HG03280 (cell line): ENCODE data around the gene KDM2A.
"Not testable (repeated sequence)": the region's sequence is repeated elsewhere in the genome, so short reads cannot be mapped to it uniquely, and the experiment has no call there.

ENCODE experiments used
- ATAC-seq: cut with Tn5 transposase; IDR thresholded peaks from one replicate; pipeline ENCODE4 v1.9.1; 2021; ENCODE audit warnings: mild to moderate bottlenecking, moderate library complexity; ENCODE audit not compliant: unreplicated experiment

The KDM2A gene

DNA sequence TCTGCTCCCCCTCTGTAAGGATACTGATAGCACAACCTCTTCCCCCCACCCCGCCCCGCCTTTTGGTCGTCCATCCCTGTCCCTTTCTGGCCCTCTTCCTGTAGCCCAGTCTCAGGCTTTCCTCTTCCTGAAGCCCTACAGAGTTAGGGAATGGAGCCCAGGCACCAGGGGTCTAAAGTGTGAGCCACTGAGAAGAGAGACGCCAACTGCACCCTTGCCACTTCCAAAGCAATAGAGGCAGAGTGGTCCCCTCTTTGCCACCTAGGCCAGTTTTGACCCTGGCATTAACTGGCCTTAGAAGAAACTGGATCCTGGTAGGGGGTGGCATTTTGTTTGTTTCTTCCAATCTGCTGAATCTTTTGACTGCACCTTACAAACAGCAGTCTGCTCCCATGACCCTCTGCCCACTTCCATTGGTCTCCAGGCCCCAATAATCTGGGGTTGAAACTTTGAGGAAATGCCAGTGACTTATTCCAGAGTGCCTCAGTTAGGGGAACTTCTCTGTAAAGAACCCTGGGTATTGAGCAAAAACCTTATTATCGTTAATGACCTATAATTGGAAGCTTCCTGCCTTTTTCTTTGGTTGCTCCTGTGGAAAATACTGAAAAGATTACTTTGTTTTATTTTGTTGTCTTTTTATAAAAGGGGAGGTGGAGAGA is 137.5 kb downstream of the KDM2A start:
- ATAC-seq: no peak

- no peak for ATAC-seq
These were observed 141.3 kb downstream of the KDM2A start for GRCh38 chr11:67260406-67260805.

- not testable (repeated sequence) for ATAC-seq
These were observed 142.0 kb downstream of the KDM2A start for GRCh38 chr11:67260885-67261639.

DNA sequence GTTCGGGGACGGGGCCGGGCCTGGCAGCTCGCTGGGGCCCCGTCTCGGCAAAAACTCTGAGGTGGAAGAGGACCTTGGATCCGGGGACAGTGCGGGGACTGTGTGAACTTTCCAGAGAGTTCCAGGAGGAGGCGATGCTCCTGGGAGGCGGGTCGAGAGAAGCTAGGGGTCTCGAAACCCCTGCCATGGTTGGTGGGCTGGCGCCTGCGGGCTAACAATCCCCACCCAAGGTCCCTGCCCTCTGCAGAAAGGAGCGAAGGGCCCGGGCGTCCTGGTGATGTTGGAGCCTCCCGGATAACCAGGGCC is 142.5 kb downstream of the KDM2A start:
- no peak for ATAC-seq

DNA sequence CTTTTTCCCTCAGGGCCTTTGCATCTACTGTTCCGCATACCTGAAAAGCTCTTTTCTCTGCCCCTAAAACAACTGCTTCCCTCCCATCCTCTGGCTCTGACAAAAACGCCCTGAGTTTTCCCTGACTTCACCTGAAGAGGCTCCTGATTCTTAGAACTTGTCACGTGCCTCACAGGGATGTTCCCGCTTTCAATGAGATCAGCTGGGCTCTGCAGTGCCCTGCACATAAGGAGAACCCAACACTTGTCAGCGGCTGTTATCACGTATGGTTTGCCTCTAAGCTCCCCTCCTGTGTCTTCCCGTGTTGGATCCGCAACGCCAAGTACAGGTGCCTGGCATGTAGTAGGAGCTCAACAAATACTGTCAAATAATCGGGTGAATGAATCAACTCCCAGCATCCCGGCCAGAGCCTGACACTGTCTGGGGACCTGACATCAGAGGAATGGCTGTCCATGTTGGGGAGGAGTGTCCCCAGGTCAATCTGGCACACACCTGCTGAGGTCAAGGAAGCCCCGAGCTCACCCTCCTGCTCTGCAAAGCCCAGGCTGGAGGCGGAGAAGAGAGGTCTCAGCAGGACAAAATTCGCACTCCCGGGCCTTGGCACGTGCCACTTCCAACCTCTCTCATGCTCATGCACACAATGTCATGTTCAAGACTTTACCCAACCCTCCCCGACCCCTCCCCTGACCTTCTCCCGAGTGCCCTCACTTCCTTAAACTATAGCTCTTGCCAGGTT is 143.1 kb downstream of the KDM2A start:
- ATAC-seq: no peak

GRCh38 chr11:67262731-67263675 is 143.9 kb downstream of the KDM2A start:
- ATAC-seq: no peak

DNA sequence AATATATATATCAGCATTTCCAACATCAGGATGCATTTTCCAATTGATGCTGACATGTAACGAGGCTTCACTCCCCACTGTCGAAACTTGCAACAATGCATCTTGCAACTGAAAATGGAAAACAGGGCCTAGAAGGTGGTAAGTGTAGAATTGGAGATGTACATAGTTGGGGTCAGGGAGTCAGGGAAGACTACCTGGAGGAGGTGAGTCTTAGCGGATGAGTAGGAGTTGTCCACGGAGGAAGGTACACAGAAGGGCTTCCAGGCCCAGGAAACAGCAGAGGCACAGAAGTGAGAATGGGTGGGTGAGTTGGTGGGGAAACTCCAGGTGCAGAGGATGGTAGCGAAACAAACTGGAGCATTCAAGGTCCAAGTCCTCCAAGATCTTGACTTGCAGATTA is 145.2 kb downstream of the KDM2A start:
- ATAC-seq: no peak

DNA sequence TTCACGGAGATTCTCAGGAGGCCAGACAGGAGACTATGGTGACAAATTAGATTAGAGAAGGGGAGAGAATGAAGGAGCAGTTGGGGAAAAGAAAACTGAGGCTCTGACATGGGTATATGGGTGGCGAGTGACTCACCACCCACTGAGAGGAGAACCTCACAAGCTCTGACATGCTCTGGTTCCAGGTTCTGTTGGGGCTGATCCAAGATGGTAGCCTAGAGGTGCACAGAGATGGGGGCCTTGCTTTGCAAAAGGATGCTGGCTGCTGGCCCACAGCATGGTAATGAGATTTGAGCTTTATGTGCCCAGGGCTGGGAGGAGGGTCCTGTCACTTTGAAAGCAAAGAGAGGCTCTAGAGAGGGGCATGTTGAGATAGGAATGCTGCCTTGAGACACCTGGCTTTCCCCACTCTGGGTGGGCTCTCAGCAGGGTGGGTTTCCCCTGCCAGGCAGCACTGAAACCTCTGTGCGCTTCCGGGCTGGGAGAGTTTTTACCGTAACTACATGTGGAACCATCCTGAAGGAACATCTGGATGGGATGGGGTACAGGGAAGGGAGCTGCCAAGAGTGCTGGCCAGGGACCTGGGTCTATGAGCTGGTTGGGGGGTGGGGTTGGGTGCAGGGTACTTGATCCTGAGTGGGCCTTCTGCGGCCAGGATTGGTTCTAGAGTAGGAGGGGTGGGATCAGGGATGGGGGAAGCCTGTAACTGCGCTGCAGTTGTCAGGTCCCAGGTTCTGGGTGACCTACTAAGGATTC is 146.0 kb downstream of the KDM2A start:
- ATAC-seq: no peak

DNA sequence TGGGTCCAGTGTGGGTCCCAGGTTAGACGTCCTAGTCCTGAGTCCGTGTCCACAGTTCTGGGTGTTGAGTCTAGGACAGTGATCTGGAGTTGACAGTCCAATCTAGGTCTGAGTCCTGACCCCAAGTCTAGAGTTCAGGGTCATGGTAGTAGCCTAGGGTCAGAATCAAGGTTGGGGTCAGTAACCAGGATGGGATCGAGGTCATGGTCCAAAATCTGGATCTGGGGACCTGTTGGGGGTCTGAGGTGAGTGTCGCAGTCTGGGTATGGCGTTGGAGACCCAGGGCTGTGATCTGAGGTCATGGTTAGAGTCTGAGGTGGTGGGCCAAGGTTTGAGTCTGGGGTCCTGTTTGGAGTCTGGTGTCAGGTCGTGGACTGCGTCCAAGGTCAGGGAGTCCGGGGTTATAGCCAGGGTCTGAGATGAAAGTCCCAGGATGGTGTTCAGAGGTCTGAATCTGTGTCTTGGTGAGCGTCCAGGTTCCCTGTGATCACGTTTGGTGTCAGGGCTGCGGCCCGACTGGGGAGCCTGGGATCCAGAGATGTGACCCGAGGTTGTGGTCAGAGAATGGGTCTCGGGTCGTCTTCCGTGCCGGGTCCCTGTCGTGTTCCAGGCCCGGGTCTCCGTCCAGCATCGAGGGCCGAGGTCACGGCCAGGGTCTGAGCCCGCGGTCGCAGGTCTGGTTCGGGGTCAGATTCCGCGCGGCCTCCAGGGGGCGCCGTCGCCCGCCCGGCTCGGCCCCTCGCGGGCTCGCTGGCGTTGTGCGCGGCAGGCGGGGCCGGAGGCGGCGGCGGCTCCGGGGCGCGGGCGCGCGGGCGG is 146.8 kb downstream of the KDM2A start:
- peak; percentile 61 for ATAC-seq

DNA sequence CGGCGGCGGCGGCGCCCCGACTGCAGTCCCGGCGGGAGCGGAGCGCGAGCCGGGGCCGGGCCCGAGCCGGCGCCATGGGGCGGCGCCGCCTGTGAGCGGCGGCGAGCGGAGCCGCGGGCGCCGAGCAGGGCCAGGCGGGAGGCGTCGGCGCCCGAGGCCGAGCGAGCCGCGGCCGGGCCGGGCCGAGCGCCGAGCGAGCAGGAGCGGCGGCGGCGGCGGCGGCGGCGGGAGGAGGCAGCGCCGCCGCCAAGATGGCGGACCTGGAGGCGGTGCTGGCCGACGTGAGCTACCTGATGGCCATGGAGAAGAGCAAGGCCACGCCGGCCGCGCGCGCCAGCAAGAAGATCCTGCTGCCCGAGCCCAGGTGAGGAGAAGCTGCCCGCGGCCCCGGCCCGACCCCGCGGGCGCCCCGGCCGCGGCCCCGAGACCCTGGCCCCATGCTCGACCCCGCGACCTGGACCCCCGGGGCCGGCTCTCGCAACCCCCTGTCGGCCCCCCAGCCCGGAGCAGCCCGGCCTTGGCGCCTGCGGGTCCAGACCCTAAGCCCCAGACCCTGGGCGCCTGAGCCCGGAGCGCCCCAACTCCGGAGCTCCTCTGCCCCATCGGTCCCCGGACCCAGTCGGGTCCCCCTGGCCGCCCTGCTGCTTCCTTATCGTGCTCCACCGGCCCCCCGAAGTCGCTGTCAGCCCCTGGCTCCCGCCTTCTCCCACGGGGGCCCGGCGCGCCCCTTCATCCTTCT is 147.6 kb downstream of the KDM2A start, which contains the start of gene GRK2:
Gene GRK2, plus strand, starts transcription at position 25 of the 739 bp plus-strand sequence. Its CDS starts 227 bp downstream, at position 252.
- peak; percentile 32 for ATAC-seq

DNA sequence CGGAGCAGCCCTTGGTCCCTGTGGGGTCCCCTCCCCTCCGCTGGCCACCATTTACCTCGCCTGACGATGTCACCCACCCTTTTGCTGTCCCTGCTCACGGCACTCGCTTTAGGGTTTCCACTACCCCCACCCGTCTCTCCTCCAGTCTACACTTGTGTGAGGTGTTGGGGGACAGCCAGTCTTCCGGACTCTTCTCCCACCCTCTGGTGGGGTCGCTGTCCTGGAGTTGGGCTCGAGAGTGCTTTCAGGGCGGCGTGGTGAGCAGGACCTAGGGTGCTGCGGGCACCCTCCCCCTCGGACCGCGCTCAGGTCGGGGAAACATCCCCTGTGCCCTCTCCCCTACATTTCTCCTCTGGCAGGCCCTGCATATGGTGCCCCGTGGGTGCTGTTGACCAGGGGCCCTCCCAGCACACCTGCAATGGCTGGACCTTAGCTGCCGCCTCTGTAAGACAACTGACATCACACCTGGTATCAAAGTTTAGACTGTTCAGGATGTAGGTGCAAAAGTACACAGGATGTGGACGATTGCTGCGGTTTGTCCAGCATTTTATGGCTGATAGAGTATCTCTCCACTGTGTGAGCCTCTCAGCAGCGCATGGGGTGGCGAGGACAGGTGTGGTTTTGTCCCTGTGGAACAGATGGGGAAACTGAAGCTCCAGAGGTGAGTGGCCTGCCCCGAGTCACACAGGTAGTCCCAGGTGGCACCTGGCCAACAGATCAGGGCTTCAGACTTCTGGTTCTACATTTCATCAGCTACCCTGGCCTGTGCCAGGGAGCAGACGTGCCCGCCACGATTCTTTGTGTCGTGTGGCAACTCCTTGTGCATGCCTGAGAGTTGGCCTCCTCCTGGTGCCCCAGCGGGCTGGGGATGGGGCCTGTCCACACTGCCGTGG is 148.4 kb downstream of the KDM2A start:
- no peak for ATAC-seq

- ATAC-seq: peak; percentile 38
These were observed 149.3 kb downstream of the KDM2A start for GRCh38 chr11:67268081-67268961.

- ATAC-seq: no peak
These were observed 149.9 kb downstream of the KDM2A start for GRCh38 chr11:67268962-67269268.

DNA sequence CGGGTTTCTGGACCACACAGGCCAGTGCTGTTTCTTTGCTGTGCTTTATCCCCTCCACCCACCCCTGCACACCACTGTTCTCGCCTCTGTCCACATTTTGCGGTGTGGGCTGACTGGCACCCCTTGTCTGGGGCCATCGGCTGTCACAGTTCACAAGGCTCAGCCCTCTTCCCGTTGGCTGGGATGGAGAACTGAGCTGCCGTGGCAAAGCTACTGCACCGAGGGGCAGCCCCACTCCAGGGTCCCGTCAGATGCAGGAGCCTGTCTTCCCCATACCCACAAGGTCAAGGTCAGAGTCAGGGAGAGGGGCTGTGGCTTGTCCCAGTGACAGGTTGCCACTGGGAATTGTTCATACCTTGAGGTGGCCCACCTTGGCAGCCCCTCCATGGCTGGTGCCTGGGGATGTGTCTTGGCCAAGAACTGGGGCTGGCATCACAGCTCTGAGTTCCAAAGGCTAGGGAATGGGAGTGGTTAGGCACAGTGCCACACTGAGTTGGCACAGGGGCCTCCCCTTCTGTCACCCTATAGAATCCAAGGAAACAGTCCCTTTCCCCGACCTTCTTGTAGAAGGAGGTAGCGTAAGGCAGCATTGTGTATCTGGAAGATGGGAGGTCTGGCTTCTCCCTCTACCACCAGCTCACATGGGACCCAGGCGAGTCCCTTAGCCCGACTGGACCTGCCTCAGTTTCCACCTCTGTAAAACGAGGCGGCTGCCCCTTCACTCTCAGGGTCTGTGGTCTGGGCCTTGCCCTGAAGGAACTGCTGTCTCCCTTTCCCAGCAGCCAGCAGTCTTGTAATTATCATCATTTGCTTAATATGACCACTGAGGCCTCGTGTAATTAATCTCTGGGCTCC is 150.6 kb downstream of the KDM2A start:
- ATAC-seq: no peak

DNA sequence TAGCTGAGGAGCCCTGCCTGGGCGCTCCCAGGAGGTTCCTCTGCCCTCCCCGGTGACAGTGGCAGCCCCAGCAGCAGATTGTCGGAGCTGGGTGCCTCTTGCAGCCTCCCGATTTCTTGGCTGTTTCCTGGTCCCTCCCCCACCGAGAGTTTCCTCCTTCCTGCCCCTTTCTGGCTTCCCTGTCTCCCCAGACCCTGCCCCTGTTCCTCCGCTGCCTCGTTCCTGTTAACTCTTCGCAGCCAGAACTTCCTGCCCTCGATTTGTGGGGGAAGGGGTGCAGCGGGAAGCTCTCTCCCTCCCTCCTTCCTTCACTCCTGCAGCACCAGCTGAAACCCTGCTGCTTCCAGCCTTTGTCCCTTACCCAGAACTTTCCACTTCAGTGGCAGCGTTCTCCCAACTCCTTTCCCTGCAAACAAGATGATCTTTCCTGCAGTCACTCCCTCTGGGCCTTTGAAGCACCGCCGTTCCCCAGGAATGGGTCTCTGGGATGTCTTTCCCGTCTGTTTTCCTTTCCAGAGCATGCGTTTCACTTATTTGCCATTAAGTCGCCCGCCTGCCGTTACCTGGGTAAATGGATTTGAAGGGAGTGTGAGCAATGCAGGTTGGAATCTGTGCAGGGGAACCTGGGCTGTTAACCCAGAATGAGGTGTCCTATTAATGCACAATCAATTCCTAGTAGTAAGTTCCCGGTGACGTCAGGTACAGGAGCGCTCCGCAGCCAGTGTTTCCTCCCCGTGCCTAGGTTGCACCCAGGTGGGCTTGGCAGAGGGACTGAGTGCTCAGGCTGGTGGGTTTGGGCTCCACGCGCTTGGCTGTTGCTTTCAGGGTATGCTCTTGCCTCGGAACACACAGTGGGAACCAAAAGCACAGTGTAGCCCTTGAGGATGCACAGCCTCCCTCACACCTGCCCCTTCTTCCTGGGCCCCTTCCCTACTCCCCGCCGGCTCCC is 151.5 kb downstream of the KDM2A start:
- no peak for ATAC-seq
